ENCODE data around the gene CORO1C. TPM values are rescaled to one million over a fixed set of nuclear protein-coding genes. Genes with fewer than 3 reads are reported as not detected.

The CORO1C gene
- total RNA-seq, 4 donors from 2014 or later: 68.1 to 153 (median 128) TPM

DNA sequence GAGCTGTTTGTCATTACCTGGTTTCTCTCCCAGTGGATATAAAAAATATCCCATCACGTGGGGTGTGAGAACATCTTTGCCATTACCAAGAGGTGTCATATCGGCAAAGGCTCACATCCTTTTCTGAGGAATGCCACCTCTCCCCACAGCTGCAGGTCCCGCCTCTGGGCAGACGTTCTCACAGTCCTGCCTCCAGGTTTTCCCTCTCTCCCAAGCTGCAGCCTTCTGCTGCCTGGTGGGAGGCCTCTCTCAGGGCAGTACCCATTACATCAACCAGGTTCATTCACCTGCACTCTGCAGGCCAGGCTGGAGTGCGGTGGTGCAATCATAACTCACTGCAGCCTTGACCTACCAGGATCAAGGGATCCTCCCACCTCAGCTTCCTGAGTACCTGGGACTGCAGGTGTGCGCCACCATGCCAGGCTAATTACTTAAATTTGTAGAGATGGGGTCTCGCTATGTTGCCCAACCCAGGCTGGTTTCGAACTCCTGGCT, 118.5 kb downstream of the CORO1C start:
- no peak overlapping the region for H3K27ac ChIP-seq

DNA sequence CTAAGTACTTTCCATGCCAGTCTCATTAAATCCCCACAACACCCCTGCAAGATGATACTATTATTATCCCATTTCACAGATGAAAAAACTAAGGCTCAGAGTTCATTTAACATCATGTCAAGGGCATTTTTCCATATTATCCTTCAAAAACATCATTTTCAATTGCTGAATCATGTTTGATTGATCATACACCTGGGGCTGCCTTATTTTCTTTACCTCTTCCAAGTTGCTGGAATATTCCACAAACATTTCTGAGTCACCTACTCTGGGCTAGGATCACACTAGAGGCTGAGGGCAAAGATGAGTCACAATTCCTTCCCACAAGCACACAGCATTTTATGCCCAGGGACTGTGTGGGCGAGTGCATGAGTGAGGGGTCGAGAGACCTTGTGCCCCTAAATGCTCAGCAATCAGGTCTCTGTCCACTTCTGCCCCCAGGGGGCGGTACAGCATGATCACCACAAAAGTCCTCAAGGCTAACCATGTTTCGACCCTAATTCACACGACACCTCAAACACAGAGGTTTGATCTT, 119.4 kb downstream of the CORO1C start:
- Histone ChIP-seq H3K4me1 (peaks cover 0 to 9% (median 0%) of the 10 kb centered on the region in 4 donors), H3K9me3 (no peaks in the 10 kb centered on the region), H3K27ac (no peak overlapping the region), H3K4me3 (no peak overlapping the region), H3K27me3 (no peaks in the 10 kb centered on the region), H3K36me3 (no peaks in the 10 kb centered on the region)
- intact Hi-C loops (cut with DNase I; ENCODE audit: low total_unique reads) (loop anchor here (10.0 kb wide), 1 partner anchor 343 kb away; no protein-coding TSS in a partner anchor), in situ Hi-C loops (cut with MboI; ENCODE audit: low pct_ligation_motif_present in 1 of 4, low pct_unique_long_range_greater_than_20kb in 1 of 4, low sequenced_read_pairs in 3 of 4) (loop anchor here in 2 of 4 donors (5.0 to 10.0 kb wide), 2 partner anchors 40 to 47 kb away; partner anchors contain the start of genes ISCU (in 1 of the 2) and SART3 (in 1 of the 2))
- TF ChIP-seq EP300 (IDR thresholded peaks at IDR 0.05; ENCODE audit: low read depth) (no peak), POLR2A (IDR thresholded peaks at IDR 0.05) (no peak), POLR2AphosphoS5 (IDR thresholded peaks at IDR 0.05) (no peak)
- TF ChIP-seq, protein P1, sequence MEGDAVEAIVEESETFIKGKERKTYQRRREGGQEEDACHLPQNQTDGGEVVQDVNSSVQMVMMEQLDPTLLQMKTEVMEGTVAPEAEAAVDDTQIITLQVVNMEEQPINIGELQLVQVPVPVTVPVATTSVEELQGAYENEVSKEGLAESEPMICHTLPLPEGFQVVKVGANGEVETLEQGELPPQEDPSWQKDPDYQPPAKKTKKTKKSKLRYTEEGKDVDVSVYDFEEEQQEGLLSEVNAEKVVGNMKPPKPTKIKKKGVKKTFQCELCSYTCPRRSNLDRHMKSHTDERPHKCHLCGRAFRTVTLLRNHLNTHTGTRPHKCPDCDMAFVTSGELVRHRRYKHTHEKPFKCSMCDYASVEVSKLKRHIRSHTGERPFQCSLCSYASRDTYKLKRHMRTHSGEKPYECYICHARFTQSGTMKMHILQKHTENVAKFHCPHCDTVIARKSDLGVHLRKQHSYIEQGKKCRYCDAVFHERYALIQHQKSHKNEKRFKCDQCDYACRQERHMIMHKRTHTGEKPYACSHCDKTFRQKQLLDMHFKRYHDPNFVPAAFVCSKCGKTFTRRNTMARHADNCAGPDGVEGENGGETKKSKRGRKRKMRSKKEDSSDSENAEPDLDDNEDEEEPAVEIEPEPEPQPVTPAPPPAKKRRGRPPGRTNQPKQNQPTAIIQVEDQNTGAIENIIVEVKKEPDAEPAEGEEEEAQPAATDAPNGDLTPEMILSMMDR (IDR thresholded peaks at IDR 0.05): peak; percentile 22 to 33 (median 32)
- DNase-seq: no peak
- 55% methylated on average over 5 of the region's 5 CpGs; no CpG with 5 or more reads in 1 of the 2 donors for WGBS, 2 donors (ENCODE audit: low coverage in 1 of 2)

More for the DNA sequence above, 118.5 kb downstream of the CORO1C start:
- intact Hi-C loops (cut with DNase I; ENCODE audit: low total_unique reads): loop anchor here (10.0 kb wide), 1 partner anchor 342 kb away; no protein-coding TSS in a partner anchor
- H3K9me3 ChIP-seq: no peaks in the 10 kb centered on the region
- no peak for DNase-seq
- no peak for TF ChIP-seq POLR2AphosphoS5 (IDR thresholded peaks at IDR 0.05)
- no peak for TF ChIP-seq EP300 (IDR thresholded peaks at IDR 0.05; ENCODE audit: low read depth)
- TF ChIP-seq, protein P1 (IDR thresholded peaks at IDR 0.05): no peak
- TF ChIP-seq POLR2A (IDR thresholded peaks at IDR 0.05): no peak
- WGBS, 2 donors (ENCODE audit: low coverage in 1 of 2): 64 to 71% methylated on average over 3 to 8 of the region's 8 CpGs
- no peaks in the 10 kb centered on the region for H3K27me3 ChIP-seq
- in situ Hi-C loops (cut with MboI; ENCODE audit: low pct_ligation_motif_present in 1 of 4, low pct_unique_long_range_greater_than_20kb in 1 of 4, low sequenced_read_pairs in 3 of 4): loop anchor here in 2 of 4 donors (5.0 to 10.0 kb wide), 2 partner anchors 41 to 48 kb away; partner anchors contain the start of genes ISCU (in 1 of the 2) and SART3 (in 1 of the 2)
- H3K4me1 ChIP-seq: peaks cover 0 to 12% (median 0%) of the 10 kb centered on the region in 4 donors
- H3K36me3 ChIP-seq: no peaks in the 10 kb centered on the region
- H3K4me3 ChIP-seq: no peak overlapping the region

DNA sequence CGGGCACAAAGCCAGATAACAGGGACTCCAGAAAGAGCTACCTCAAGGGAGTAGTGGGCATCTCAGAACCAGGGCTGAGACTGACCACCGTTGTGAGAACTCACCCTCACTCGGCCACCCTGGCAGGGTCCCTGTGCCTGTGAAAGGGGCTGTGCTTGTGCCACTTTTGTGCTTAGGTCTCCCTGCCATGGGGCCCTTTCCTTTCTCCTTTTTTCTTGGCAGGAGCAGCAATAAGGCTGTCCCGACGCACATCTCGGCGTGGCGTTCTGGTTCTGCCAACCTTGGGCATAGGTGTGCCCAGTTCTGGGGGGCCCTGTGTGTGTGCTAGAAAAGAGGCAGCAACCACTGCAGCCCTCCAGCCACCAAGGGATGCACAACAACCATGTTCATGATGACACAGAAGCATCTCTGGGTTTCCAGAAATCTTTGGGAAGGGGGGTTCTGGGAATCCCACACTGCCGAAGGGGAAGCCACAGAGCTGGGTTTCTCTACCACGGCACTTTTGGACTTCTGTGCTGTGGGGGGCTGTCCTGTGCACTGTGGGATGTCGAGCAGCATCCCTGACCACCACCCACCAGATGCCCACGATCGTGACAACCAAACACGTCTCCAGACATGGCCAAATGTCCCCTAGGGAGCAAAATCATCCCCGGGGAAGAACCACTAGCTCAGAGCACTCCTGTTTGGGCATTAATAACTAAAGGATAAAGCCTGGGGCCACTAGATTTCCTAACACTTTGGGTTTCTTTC, 120.3 kb downstream of the CORO1C start:
- Histone ChIP-seq H3K4me1 (peaks cover 0 to 4% (median 0%) of the 10 kb centered on the region in 4 donors), H3K27me3 (no peaks in the 10 kb centered on the region), H3K9me3 (no peaks in the 10 kb centered on the region), H3K27ac (peak overlapping the region in 1 of 4 donors; percentile 36), H3K4me3 (no peak overlapping the region), H3K36me3 (no peaks in the 10 kb centered on the region)
- 83 to 100% methylated on average over 1 to 15 of the region's 15 CpGs for WGBS, 2 donors (ENCODE audit: low coverage in 1 of 2)
- TF ChIP-seq, protein P1 (IDR thresholded peaks at IDR 0.05): no peak
- TF ChIP-seq EP300 (IDR thresholded peaks at IDR 0.05; ENCODE audit: low read depth): no peak
- no peak for TF ChIP-seq POLR2A (IDR thresholded peaks at IDR 0.05)
- no peak for TF ChIP-seq POLR2AphosphoS5 (IDR thresholded peaks at IDR 0.05)
- intact Hi-C loops (cut with DNase I; ENCODE audit: low total_unique reads) (loop anchor here (10.0 kb wide), 1 partner anchor 344 kb away; no protein-coding TSS in a partner anchor), in situ Hi-C loops (cut with MboI; ENCODE audit: low pct_ligation_motif_present in 1 of 4, low pct_unique_long_range_greater_than_20kb in 1 of 4, low sequenced_read_pairs in 3 of 4) (loop anchor here in 2 of 4 donors (5.0 to 10.0 kb wide), 2 partner anchors 39 to 46 kb away; partner anchors contain the start of genes ISCU (in 1 of the 2) and SART3 (in 1 of the 2))
- no peak for DNase-seq

Data from transverse colon (tissue), 4 donors.